PC-3 (cell line): ENCODE measurements around the gene KDM4B.

Experiments used
- EZH2 ChIP-seq: fragments of 300-600 bp; sonication (generic); IDR thresholded peaks from one replicate; pipeline ENCODE4 v1.6.1; 2017; ENCODE audit warnings: antibody characterized with exemption, mild to moderate bottlenecking, low read length; ENCODE audit not compliant: unreplicated experiment
- EZH2phosphoT487 ChIP-seq: fragments of 300-600 bp; sonication (generic); IDR thresholded peaks from 2 replicates; pipeline ENCODE4 v1.6.1; 2018; ENCODE audit warnings: mild to moderate bottlenecking, antibody characterized with exemption, low read length, borderline replicate concordance
- TF ChIP-seq, protein P1 (sequence below): fragments of 300-600 bp; sonication (generic); conservative IDR thresholded peaks from 2 replicates; pipeline ENCODE4 v1.5.1; 2017; ENCODE audit warnings: antibody characterized with exemption, low read depth, mild to moderate bottlenecking, low read length

DNA sequence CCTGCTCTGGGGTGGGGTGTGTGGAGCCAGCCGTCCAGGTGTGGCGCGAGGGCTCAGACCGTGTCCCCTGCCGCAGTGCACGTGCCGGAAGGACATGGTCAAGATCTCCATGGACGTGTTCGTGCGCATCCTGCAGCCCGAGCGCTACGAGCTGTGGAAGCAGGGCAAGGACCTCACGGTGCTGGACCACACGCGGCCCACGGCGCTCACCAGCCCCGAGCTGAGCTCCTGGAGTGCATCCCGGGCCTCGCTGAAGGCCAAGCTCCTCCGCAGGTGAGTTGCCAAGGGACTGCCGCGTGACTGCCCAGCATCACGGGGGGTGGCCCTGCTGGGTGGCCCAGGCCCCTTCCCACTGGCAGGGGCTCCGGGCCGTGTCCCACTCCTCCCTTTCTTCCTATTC is 141.6 kb downstream of the KDM4B start:
- TF ChIP-seq, protein P1, sequence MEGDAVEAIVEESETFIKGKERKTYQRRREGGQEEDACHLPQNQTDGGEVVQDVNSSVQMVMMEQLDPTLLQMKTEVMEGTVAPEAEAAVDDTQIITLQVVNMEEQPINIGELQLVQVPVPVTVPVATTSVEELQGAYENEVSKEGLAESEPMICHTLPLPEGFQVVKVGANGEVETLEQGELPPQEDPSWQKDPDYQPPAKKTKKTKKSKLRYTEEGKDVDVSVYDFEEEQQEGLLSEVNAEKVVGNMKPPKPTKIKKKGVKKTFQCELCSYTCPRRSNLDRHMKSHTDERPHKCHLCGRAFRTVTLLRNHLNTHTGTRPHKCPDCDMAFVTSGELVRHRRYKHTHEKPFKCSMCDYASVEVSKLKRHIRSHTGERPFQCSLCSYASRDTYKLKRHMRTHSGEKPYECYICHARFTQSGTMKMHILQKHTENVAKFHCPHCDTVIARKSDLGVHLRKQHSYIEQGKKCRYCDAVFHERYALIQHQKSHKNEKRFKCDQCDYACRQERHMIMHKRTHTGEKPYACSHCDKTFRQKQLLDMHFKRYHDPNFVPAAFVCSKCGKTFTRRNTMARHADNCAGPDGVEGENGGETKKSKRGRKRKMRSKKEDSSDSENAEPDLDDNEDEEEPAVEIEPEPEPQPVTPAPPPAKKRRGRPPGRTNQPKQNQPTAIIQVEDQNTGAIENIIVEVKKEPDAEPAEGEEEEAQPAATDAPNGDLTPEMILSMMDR = no peak
- TF ChIP-seq EZH2phosphoT487 (no peak), EZH2 (no peak)
